ENCODE data around the gene APOOL.

Gene APOOL

GRCh38 chrX:85084770-85085393 lies 81.2 kb downstream of the APOOL start:
- no peak for DNase-seq

GRCh38 chrX:85089321-85089840 lies 85.7 kb downstream of the APOOL start:
- DNase-seq, result no peak

DNA sequence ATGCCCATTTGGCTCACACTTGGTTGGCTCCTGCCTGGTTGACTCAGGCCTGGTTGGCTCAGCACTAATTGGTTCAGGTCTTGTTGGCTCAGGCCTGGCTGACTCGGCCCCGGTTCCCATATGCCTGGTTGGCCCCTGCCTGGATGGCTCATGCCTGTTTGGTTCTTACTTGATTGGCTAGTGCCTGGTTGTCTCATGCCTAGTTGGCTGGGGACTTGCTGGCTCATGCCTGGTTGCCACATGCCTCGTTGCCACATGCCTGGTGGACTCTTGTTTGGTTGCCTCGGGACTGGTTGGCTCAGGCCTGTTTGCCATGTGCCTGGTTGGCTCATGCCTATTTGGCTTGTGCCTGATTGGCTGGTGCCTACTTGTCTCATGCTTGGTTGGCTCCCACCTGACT lies 103.7 kb downstream of the APOOL start:
- no peak for DNase-seq

- DNase-seq, result no peak
Measured at GRCh38 chrX:85108165-85108564, 104.5 kb downstream of the APOOL start.

DNA sequence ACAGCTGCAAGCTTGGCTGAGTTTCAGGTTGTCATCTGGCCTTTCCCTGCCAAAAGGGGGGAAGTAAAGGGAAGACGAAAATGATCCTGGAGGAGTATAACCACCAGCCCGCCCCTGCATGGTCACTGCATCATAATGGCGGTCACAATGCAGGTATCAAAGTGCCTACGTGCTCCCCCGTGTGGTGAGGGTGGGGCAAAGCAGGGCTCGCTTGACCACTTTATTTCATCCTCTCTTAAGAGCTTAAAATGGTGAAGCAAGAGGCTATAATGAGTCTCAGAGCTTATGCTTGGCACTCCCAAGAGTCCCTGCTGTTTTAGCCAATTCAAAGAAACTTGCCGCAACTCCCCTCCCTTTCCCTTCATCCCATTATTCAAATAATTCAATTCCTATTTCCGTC lies 105.6 kb downstream of the APOOL start:
- no peak for DNase-seq

- DNase-seq, result no peak
Measured at GRCh38 chrX:85111347-85111746, 107.7 kb downstream of the APOOL start.

DNA sequence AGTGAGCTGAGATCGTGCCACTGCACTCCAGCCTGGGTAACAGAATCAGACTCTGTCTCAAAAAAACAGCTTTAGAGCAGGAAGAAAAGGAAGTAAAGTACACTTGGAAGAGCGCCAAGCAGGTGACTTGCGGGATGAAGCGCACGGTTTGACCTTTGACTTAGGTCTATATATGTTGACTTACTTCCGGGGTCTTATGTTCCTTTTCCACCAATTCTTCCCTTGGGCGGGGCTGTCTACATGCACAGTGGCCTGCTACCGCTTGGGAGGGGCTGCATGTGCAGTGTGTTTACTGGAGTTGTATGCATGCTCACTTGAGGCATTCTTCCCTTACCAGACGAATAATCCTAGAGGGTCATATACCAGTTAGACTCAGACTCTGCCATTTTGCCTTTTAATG lies 108.6 kb downstream of the APOOL start:
- DNase-seq, result no peak

- DNase-seq, result no peak
Measured at GRCh38 chrX:85113746-85114145, 110.1 kb downstream of the APOOL start.

DNA sequence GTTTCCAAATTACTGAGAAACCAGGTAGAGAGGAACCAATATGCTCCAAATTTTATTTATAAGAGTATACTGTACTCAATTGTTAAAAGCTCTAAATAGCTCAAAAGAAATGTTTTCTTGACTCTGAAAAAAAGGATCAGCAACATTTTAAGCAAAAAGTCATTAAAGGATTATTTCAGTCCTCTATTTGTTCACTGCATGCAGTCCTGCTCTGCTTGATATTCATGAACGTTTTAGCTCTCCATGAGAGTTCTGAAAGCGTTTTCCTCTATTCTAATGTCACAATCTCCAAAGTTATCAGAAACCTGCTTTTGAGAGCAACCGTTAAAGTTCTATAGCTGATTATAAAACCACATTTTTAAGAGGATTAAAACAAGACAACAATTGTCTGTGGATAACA lies 110.5 kb downstream of the APOOL start:
- no peak for DNase-seq

DNA sequence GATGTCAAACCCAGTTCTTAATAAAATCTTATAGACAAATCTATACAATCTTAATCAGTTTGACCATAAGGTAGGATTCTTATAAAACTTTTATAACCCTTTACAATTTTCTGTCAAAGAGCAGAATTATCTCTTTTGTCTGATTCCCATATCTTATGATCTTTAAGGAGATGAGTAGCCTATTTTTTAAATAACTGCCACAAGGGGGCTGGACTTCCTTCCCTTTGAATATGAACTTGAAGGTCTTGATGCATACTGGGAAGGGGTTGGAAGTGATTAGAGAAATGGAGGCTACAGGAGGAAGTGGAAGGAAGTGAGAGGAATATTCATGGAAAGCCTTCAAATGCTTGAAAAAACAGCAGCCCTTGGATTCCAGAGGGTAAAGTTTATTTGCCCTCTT lies 111.1 kb downstream of the APOOL start:
- no peak for DNase-seq

DNA sequence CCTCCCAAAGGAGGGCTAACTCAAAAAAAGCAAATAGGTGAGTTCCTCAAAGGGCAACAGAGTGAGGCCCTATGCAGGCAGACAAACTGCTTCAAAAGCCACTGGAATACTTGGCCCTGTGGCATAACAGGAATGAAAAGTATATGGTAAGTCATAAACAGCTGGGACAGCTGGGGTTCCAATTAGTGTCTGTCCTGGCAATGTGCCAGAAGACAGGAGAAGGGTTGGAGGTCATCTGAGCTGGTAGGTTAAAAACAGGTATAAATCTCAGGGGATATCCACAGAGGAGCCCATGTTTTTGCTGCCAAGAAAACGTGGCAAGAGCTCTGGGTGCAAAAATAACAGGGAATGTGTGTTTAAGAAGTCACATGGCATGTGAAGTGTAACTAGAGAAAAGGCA lies 111.6 kb downstream of the APOOL start:
- no peak for DNase-seq

DNA sequence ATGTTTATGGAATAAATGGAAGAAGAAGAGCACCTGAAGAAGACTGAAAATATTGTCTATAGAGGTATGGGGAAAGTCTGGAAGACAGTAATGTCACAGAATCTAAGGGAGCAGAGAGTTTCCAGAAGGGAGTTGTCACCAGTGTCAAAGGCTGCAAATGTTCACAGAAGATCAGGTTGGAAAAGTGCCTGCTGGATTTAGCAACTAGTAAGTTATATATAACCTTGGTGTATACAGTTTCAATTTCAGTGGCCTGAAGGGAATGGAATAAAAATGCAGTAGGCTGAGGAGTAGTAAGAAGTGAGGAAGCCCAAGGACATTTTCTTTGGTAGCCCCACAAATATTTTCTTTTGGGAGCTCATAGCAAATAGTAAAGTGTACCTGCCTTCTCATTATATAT lies 132.7 kb downstream of the APOOL start:
- DNase-seq, result no peak

- no peak for DNase-seq
Measured at GRCh38 chrX:85139422-85139821, 135.7 kb downstream of the APOOL start.

DNA sequence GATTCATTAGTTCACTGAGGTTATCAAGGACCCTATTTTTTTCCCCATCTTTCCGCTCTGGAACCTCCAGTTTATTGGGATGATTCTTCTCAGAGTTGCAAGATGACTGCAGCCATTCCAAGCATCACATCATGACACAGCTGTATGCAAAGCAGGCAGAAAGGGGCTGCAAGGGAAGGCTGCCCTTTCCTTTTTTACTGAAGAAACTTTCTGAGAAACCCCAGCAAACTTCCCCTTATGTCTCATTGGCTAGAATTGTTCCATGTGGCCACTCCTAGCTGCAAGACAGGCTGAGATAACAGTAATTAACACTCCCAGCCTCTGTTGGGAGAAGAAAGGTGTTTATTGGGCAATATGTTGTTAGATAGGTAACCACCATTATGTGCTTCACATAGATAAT lies 137.3 kb downstream of the APOOL start:
- no peak for DNase-seq

Data from left hindlimb (tissue), 1 donor.